ENCODE measurements around the gene PIK3C2B. TPM values are rescaled to one million over a fixed set of nuclear protein-coding genes. Genes with fewer than 3 reads are reported as not detected.
"Not testable (repeated sequence)": the region's sequence is repeated elsewhere in the genome, so short reads cannot be mapped to it uniquely, and the experiment has no call there.

The PIK3C2B gene
- total RNA-seq, 2 experiments from 2014 or later = 27.4 to 28.9 TPM

GRCh38 chr1:204521941-204522521 is 27.4 kb upstream of the PIK3C2B start:
- peaks cover 77% of the 10 kb centered on the region for H3K4me1 Mint-ChIP-seq
- DNase-seq, POLR2A ChIA-PET, H3K27me3 Mint-ChIP-seq, H3K4me3 Mint-ChIP-seq, H3K9me3 Mint-ChIP-seq: not testable (repeated sequence)
- peaks cover 78% of the 10 kb centered on the region for H3K36me3 Mint-ChIP-seq (ENCODE audit: low read depth)
- CTCF ChIA-PET = interaction anchor here (0.5 to 1.4 kb wide), 6 partner anchors 19 to 132 kb away, joined by 3 to 4 read pairs (median 3); no protein-coding TSS in a partner anchor
- peak overlapping the region; percentile 93 for H3K27ac Mint-ChIP-seq

GRCh38 chr1:204520834-204521709 is 26.5 kb upstream of the PIK3C2B start:
- Mint-ChIP-seq H3K27ac (peak overlapping the region; percentile 93), H3K27me3 (no peaks in the 10 kb centered on the region), H3K4me3 (peak overlapping the region; percentile 59), H3K36me3 (ENCODE audit: low read depth) (peaks cover 73% of the 10 kb centered on the region), H3K9me3 (peaks cover 10% of the 10 kb centered on the region), H3K4me1 (peaks cover 72% of the 10 kb centered on the region)
- peak; percentile 84 for DNase-seq
- ChIA-PET POLR2A (no interaction called here), CTCF (interaction anchor here (1.4 kb wide), 1 partner anchor 18 kb away, joined by 4 read pairs; no protein-coding TSS in a partner anchor)

- H3K27me3 Mint-ChIP-seq, DNase-seq, H3K9me3 Mint-ChIP-seq, H3K4me3 Mint-ChIP-seq, H3K27ac Mint-ChIP-seq: not testable (repeated sequence)
- Mint-ChIP-seq H3K36me3 (ENCODE audit: low read depth) (peaks cover 47% of the 10 kb centered on the region), H3K4me1 (peaks cover 75% of the 10 kb centered on the region)
- POLR2A ChIA-PET = interaction anchor here (0.5 to 1.2 kb wide), 2 partner anchors 17 to 27 kb away, joined by 3 read pairs; no protein-coding TSS in a partner anchor
- CTCF ChIA-PET = interaction anchor here (0.6 to 4.4 kb wide), 8 partner anchors 10 to 290 kb away, joined by 3 to 40 read pairs (median 5); no protein-coding TSS in a partner anchor
These were observed 22.8 kb upstream of the PIK3C2B start for GRCh38 chr1:204517382-204517781.

GRCh38 chr1:204516180-204516879 is 21.7 kb upstream of the PIK3C2B start, which contains the start of gene MDM4:
MDM4 (plus strand) TSS chr1:204516406; CDS start chr1:204525519, 9,113 bp downstream.
- H3K4me3 Mint-ChIP-seq = no peak within 1 kb of the TSS
- H3K4me1 Mint-ChIP-seq = peaks cover 74% of the 10 kb centered on the region
- peaks cover 42% of the 10 kb centered on the region for H3K36me3 Mint-ChIP-seq (ENCODE audit: low read depth)
- no peak within 1 kb of the TSS for H3K27ac Mint-ChIP-seq
- DNase-seq = peak; percentile 95
- no peaks in the 10 kb centered on the region for H3K9me3 Mint-ChIP-seq
- no peaks in the 10 kb centered on the region for H3K27me3 Mint-ChIP-seq
- POLR2A ChIA-PET = interaction anchor here (0.6 to 1.6 kb wide), 7 partner anchors 9 to 106 kb away, joined by 3 to 9 read pairs (median 4); no protein-coding TSS in a partner anchor
- CTCF ChIA-PET = interaction anchor here (0.7 to 4.4 kb wide), 9 partner anchors 9 to 291 kb away, joined by 3 to 40 read pairs (median 4); no protein-coding TSS in a partner anchor

- Mint-ChIP-seq H3K27ac (peak overlapping the region; percentile 38), H3K27me3 (no peaks in the 10 kb centered on the region), H3K9me3 (peaks cover 5% of the 10 kb centered on the region), H3K4me3 (peak overlapping the region; percentile 9), H3K4me1 (peaks cover 65% of the 10 kb centered on the region), H3K36me3 (ENCODE audit: low read depth) (peaks cover 34% of the 10 kb centered on the region)
- no peak for DNase-seq
- ChIA-PET POLR2A (no interaction called here), CTCF (interaction anchor here (0.6 to 4.4 kb wide), 7 partner anchors 8 to 730 kb away, joined by 3 to 40 read pairs (median 3); no protein-coding TSS in a partner anchor)
These were observed 20.2 kb upstream of the PIK3C2B start for GRCh38 chr1:204514828-204515227.

- H3K9me3 Mint-ChIP-seq = peaks cover 5% of the 10 kb centered on the region
- peak overlapping the region; percentile 99 for H3K27ac Mint-ChIP-seq
- H3K36me3 Mint-ChIP-seq (ENCODE audit: low read depth) = peaks cover 18% of the 10 kb centered on the region
- peak overlapping the region; percentile 84 for H3K4me3 Mint-ChIP-seq
- DNase-seq = peak; percentile 75
- no peaks in the 10 kb centered on the region for H3K27me3 Mint-ChIP-seq
- peaks cover 54% of the 10 kb centered on the region for H3K4me1 Mint-ChIP-seq
- ChIA-PET POLR2A (no interaction called here), CTCF (interaction anchor here (0.6 to 2.2 kb wide), 8 partner anchors 10 to 124 kb away, joined by 3 to 11 read pairs (median 4); partner anchors contain the start of gene PIK3C2B)
These were observed 18.6 kb upstream of the PIK3C2B start for GRCh38 chr1:204513117-204513716.

- Mint-ChIP-seq H3K27me3 (peaks cover under 1% of the 10 kb centered on the region), H3K36me3 (ENCODE audit: low read depth) (peaks cover 6% of the 10 kb centered on the region), H3K4me1 (peaks cover 59% of the 10 kb centered on the region), H3K9me3 (peaks cover 5% of the 10 kb centered on the region), H3K4me3 (no peak overlapping the region), H3K27ac (peak overlapping the region; percentile 68)
- DNase-seq = no peak
- CTCF ChIA-PET = interaction anchor here (0.7 kb wide), 1 partner anchor 8 kb away, joined by 3 read pairs; no protein-coding TSS in a partner anchor
- POLR2A ChIA-PET = no interaction called here
These were observed 16.8 kb upstream of the PIK3C2B start for GRCh38 chr1:204511366-204511765.

- Mint-ChIP-seq H3K27ac (no peak overlapping the region), H3K9me3 (peaks cover 5% of the 10 kb centered on the region), H3K36me3 (ENCODE audit: low read depth) (peaks cover 7% of the 10 kb centered on the region), H3K27me3 (peaks cover 2% of the 10 kb centered on the region), H3K4me1 (peaks cover 57% of the 10 kb centered on the region), H3K4me3 (no peak overlapping the region)
- DNase-seq = no peak
- POLR2A ChIA-PET = no interaction called here
- CTCF ChIA-PET = interaction anchor here (1.0 to 8.0 kb wide), 5 partner anchors 15 to 827 kb away, joined by 3 to 106 read pairs (median 21); partner anchors contain the start of gene PIK3C2B
These were observed 14.6 kb upstream of the PIK3C2B start for GRCh38 chr1:204509186-204509635.

- peaks cover 50% of the 10 kb centered on the region for H3K4me1 Mint-ChIP-seq
- H3K27me3 Mint-ChIP-seq = peaks cover 2% of the 10 kb centered on the region
- peak overlapping the region; percentile 98 for H3K27ac Mint-ChIP-seq
- H3K36me3 Mint-ChIP-seq (ENCODE audit: low read depth) = peaks cover 7% of the 10 kb centered on the region
- peaks cover 5% of the 10 kb centered on the region for H3K9me3 Mint-ChIP-seq
- ChIA-PET CTCF (interaction anchor here (0.7 to 8.0 kb wide), 11 partner anchors 9 to 300 kb away, joined by 3 to 106 read pairs (median 13); partner anchors contain the start of genes MDM4 and PIK3C2B), POLR2A (interaction anchor here (1.0 to 1.5 kb wide), 2 partner anchors 9 to 100 kb away, joined by 4 to 9 read pairs; partner anchors contain the start of gene MDM4)
- H3K4me3 Mint-ChIP-seq = peak overlapping the region; percentile 87
- peak; percentile 34 for DNase-seq
These were observed 12.9 kb upstream of the PIK3C2B start for GRCh38 chr1:204507317-204508105.

- DNase-seq = peak; percentile 91
- Mint-ChIP-seq H3K27ac (peak overlapping the region; percentile 98), H3K4me1 (peaks cover 45% of the 10 kb centered on the region), H3K27me3 (peaks cover 2% of the 10 kb centered on the region), H3K36me3 (ENCODE audit: low read depth) (peaks cover 7% of the 10 kb centered on the region), H3K4me3 (peak overlapping the region; percentile 87), H3K9me3 (peaks cover 5% of the 10 kb centered on the region)
- ChIA-PET POLR2A (interaction anchor here (0.6 to 1.5 kb wide), 4 partner anchors 9 to 592 kb away, joined by 3 to 9 read pairs (median 6); partner anchors contain the start of gene MDM4), CTCF (interaction anchor here (0.6 to 8.0 kb wide), 13 partner anchors 9 to 300 kb away, joined by 3 to 106 read pairs (median 8); partner anchors contain the start of genes MDM4 and PIK3C2B)
These were observed 12.3 kb upstream of the PIK3C2B start for GRCh38 chr1:204506969-204507316.
